K562 (cell line): Measurements from ENCODE around the gene ULK1. TPM values are rescaled to one million over a fixed set of nuclear protein-coding genes. Genes with fewer than 3 reads are reported as not detected.

Experiments used
- ATAC-seq: fragments of 200-7000 bp; cut with Tn5 transposase; 3 replicates; pipeline ENCODE4 v1.9.1; 2020; ENCODE audit warnings: moderate library complexity
- BruUV-seq: library from RNA; stranded (reverse); fragments of 400-500 nt; replicated peaks from 2 replicates; lab custom pipeline; 2021; lab: Mats Ljungman, UMichigan
- CTCF ChIA-PET: fragments of 300-600 bp; formaldehyde crosslinking; extraction: SDS; loops from one replicate; lab custom pipeline; 2021; ENCODE audit warnings: low intra/inter-chr PET ratio; lab: Yijun Ruan, JAX
- POLR2A ChIA-PET: fragments of 300-600, 350-650 bp; sonication (Branson Sonifier 250); formaldehyde crosslinking; extraction: SDS; loops from one replicate; lab custom pipeline; 2021; ENCODE audit warnings: antibody characterized with exemption, inconsistent platforms; lab: Yijun Ruan, JAX
- DNase-seq, 4 experiments: peaks; one replicate each; pipeline versions ENCODE4 v3.0.0 to v3.0.0-alpha.2; 2011 to 2018; ENCODE audit warnings: low spot score in 3 of 4, mixed read lengths in 3 of 4; ENCODE audit errors: extremely low read depth in 1 of 4
- FAIRE-seq: peaks from 2 replicates; lab custom pipeline; 2011; peaks lifted over from hg19 to GRCh38; lab: Jason Lieb, UNC
- H2AFZ ChIP-seq: 2 replicates; pipeline ENCODE4 v1.6.0; 2011; ENCODE audit warnings: low read depth, low read length, control low read depth, inconsistent platforms
- H3K27ac ChIP-seq: fragments of 200-600 bp; 3 replicates; pipeline ENCODE4 v1.8.0; 2011; ENCODE audit warnings: low read depth, mild to moderate bottlenecking, control low read depth, inconsistent platforms, low read length, moderate library complexity, mixed read lengths; ENCODE audit errors: extremely low read depth
- H3K27me3 ChIP-seq, 2 experiments: fragments of 300-600 bp in 1 of 2; 2 replicates in 1 of 2; 3 replicates in 1 of 2; pipeline versions ENCODE4 v1.6.0 to v1.8.0; 2011; ENCODE audit warnings: inconsistent platforms in 2 of 2, low read length in 2 of 2, mild to moderate bottlenecking in 1 of 2, mixed read lengths in 1 of 2, moderate library complexity in 1 of 2; ENCODE audit not compliant: control insufficient read depth in 2 of 2, insufficient read depth in 2 of 2
- H3K36me3 ChIP-seq: fragments of 300-600 bp; 3 replicates; pipeline ENCODE4 v1.8.0; 2011; ENCODE audit warnings: mild to moderate bottlenecking, low read length, inconsistent platforms; ENCODE audit not compliant: control insufficient read depth, insufficient read depth
- H3K4me1 ChIP-seq, 2 experiments: fragments of 200-600 bp in 1 of 2; replicated peaks in 1 of 2; 2 replicates in 1 of 2; 3 replicates in 1 of 2; pipeline versions ENCODE4 v1.5.1 to v1.8.0; 2011; ENCODE audit warnings: inconsistent platforms in 2 of 2, low read length in 2 of 2, mild to moderate bottlenecking in 1 of 2, mixed read lengths in 1 of 2, moderate library complexity in 1 of 2; ENCODE audit not compliant: control insufficient read depth in 2 of 2, insufficient read depth in 2 of 2
- H3K4me2 ChIP-seq: 2 replicates; pipeline ENCODE4 v1.6.1; 2011; ENCODE audit warnings: low read length, control low read depth, inconsistent platforms, mixed read lengths; ENCODE audit not compliant: insufficient read depth
- H3K4me3 ChIP-seq: fragments of 200-600 bp; sonication (generic), shearing (Covaris generic); 2 replicates; pipeline ENCODE4 v1.5.1; 2016; ENCODE audit warnings: control low read depth, inconsistent platforms
- H3K79me2 ChIP-seq: fragments of 200-600 bp; 3 replicates; pipeline ENCODE4 v1.8.0; 2011; ENCODE audit warnings: low read length, inconsistent platforms; ENCODE audit not compliant: control insufficient read depth, insufficient read depth
- H3K9ac ChIP-seq, 2 experiments: 2 replicates each; pipeline versions ENCODE4 v1.6.0 to v1.6.1; 2011; ENCODE audit warnings: low read depth in 2 of 2, low read length in 2 of 2, control low read depth in 1 of 2, inconsistent platforms in 1 of 2, mild to moderate bottlenecking in 1 of 2, mixed read lengths in 1 of 2; ENCODE audit not compliant: insufficient read depth in 1 of 2
- H3K9me1 ChIP-seq: one replicate; pipeline ENCODE4 v1.6.0; 2011; ENCODE audit warnings: inconsistent platforms, mild to moderate bottlenecking, low read length, moderate library complexity; ENCODE audit not compliant: control insufficient read depth, insufficient read depth
- H3K9me3 ChIP-seq: replicated peaks from 2 replicates; pipeline ENCODE4 v1.5.1; 2011; ENCODE audit warnings: low read depth, low read length, inconsistent platforms; ENCODE audit not compliant: control insufficient read depth, insufficient read depth
- H4K20me1 ChIP-seq: replicated peaks from 2 replicates; pipeline ENCODE4 v1.6.1; 2011; ENCODE audit warnings: low read length, inconsistent platforms, mixed read lengths; ENCODE audit not compliant: control insufficient read depth, insufficient read depth
- BACH1 ChIP-seq: fragments of 200-800 bp; sonication (Bioruptor generic); IDR thresholded peaks from 2 replicates; pipeline ENCODE4 v1.6.1; 2016; ENCODE audit warnings: missing genetic modification characterization, missing compliant biosample characterization
- CHD2 ChIP-seq: IDR thresholded peaks from 2 replicates; pipeline ENCODE4 v1.6.1; 2011; ENCODE audit warnings: low read depth, low read length
- ETV5 ChIP-seq: sonication (generic); formaldehyde crosslinking; IDR thresholded peaks from 2 replicates; pipeline ENCODE4 v1.4.0; 2020; ENCODE audit warnings: low read depth, mild to moderate bottlenecking, missing genetic modification reagents
- KDM5B ChIP-seq: fragments of 200-600 bp; sonication (generic); IDR thresholded peaks from 2 replicates; pipeline ENCODE4 v1.6.1; 2012; ENCODE audit warnings: low read depth, mild to moderate bottlenecking, moderate library complexity, low read length, control low read depth, inconsistent platforms; ENCODE audit not compliant: insufficient replicate concordance
- MTA3 ChIP-seq: fragments of 450-650 bp; formaldehyde crosslinking; IDR thresholded peaks from 2 replicates; pipeline ENCODE4 v1.6.1; 2017; ENCODE audit warnings: mild to moderate bottlenecking, borderline replicate concordance
- NELFE ChIP-seq: IDR thresholded peaks from 2 replicates; pipeline ENCODE4 v1.6.1; 2011; ENCODE audit warnings: mild to moderate bottlenecking; ENCODE audit not compliant: insufficient read depth, insufficient read length
- NONO ChIP-seq, 2 experiments: fragments of 200-400 bp in 1 of 2; fragments of 450-650 bp in 1 of 2; formaldehyde crosslinking in 1 of 2; IDR thresholded peaks; 2 replicates each; pipeline ENCODE4 v1.6.1; 2017; ENCODE audit warnings: low read depth in 2 of 2, mild to moderate bottlenecking in 2 of 2, moderate library complexity in 2 of 2, low read length in 1 of 2
- POLR2A ChIP-seq: fragments of 450-650 bp; conservative IDR thresholded peaks from 2 replicates; pipeline ENCODE4 v1.6.1; 2016
- RHOXF2B ChIP-seq: fragments of 250-450 bp; sonication (Bioruptor Pico); conservative IDR thresholded peaks from 2 replicates; pipeline ENCODE4 v1.5.1; 2021
- RNF2 ChIP-seq: sonication (generic); IDR thresholded peaks from 2 replicates; pipeline ENCODE4 v1.6.1; 2016
- SAP30 ChIP-seq: fragments of 200-600 bp; sonication (generic); IDR thresholded peaks from 2 replicates; pipeline ENCODE4 v1.6.1; 2012; ENCODE audit warnings: borderline replicate concordance, low read depth, mild to moderate bottlenecking, moderate library complexity, low read length, control low read depth, inconsistent platforms; ENCODE audit not compliant: insufficient read depth, poor library complexity, severe bottlenecking
- SRSF1 ChIP-seq: fragments of 200-400 bp; formaldehyde crosslinking; IDR thresholded peaks from 2 replicates; pipeline ENCODE4 v1.6.1; 2017; ENCODE audit warnings: mild to moderate bottlenecking, low read depth, low read length, moderate library complexity
- ZNF175 ChIP-seq: fragments of 200-800 bp; sonication (Bioruptor generic); IDR thresholded peaks from 2 replicates; pipeline ENCODE4 v1.6.1; 2016; ENCODE audit warnings: low read depth, mild to moderate bottlenecking, missing genetic modification characterization, missing compliant biosample characterization
- WGBS: fragments of 100-300 bp; shearing (Covaris generic); methylation state at CpG from one replicate; pipeline ENCODE4 v1.1.6; 2016; ENCODE audit warnings: low coverage, mixed read lengths; ENCODE audit not compliant: insufficient coverage; ENCODE audit errors: missing lambda C conversion rate; 5-methylcytosine and 5-hydroxymethylcytosine counted together
- in situ Hi-C: fragments of 300-500 bp; cut with MboI; formaldehyde crosslinking; loops from 4 replicates; pipeline ENCODE4 v1.15.0; 2018; ENCODE audit warnings: inconsistent platforms, mixed read lengths
- intact Hi-C: fragments of 100-400 bp; cut with micrococcal nuclease; formaldehyde crosslinking; loops from 2 replicates; pipeline ENCODE4 v1.14.2; 2022
- polyA plus RNA-seq, 8 experiments: library from polyadenylated mRNA; depleted of rRNA in 4 of 8; stranded (reverse) in 5 of 8; unstranded in 3 of 8; fragments of >200 nt; fragmentation: Nextera tagmentation in 2 of 8; fragmentation: Illumina TruSeq in 1 of 8; extraction: Ambion mirVana in 2 of 8; extraction: Trizol in 1 of 8; gene quantifications; 2 replicates each; pipeline versions ENCODE4 v1.2.1 to v1.2.3, GENCODE V29; 2011 to 2014; ENCODE audit warnings: inconsistent platforms in 1 of 8, missing spikeins in 1 of 8
- total RNA-seq, 7 experiments: library from RNA; depleted of rRNA in 6 of 7; stranded (reverse); fragments of >200 nt in 6 of 7; fragmentation: Illumina TruSeq in 2 of 7; extraction: Trizol in 2 of 7; gene quantifications; 2 replicates each; pipeline versions ENCODE4 v1.2.1 to v1.2.3, GENCODE V29; 2011 to 2021; ENCODE audit warnings: low replicate concordance in 1 of 7
- TF ChIP-seq, protein P1 (sequence below): fragments of 450-650 bp; IDR thresholded peaks from 2 replicates; pipeline ENCODE4 v1.6.1; 2016; ENCODE audit warnings: low read depth

The ULK1 gene
- total and polyA plus RNA-seq, 9 of the 15 experiments (the other 6 are each of a cell fraction or from before 2014, with no cell fraction given), result 0.15 to 29.4 (median 2.5) TPM

DNA sequence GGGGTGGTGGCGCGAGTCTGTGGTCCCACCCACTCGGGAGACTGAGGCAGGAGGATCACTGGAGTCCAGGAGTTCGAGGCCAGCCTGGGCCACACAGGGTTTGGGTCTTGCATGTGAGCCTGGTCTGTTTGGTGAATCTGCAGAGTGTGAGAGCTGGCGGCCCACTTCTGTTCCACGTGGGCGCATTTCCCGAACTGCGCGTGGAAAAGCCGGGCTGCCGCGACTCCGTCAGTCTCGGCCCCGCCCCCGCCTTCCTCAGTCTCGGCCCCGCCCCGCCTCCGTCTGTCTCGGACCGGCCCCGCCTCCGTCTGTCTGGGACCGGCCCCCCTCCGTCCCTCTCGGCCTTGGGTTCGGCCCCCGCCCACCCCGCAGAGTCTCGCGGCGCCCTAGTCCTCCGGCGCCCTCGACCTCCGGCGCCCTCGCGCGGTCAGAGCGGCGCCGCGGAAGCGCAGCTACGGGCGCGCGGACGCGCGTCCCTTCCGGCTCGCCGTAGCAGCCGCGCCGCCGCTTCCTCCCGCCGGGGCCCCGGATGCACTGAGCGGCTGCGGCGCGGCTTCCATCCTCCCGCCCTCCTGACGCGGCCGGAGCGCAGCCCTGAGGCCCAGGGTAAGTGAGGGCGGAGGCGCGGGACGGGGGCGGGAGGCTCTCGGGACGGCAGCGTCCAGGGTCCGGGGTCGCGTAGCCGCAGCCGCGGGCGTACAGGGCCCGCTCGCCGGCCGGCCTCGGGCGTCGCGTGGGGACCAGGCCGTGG lies 55.2 kb downstream of the ULK1 start, which contains the start of gene EP400:
EP400 (plus strand) TSS at position 512 of the 751 bp plus-strand sequence. CDS start 10,678 bp downstream, outside the sequence.
- CTCF ChIA-PET, result interaction anchor here (0.7 to 1.2 kb wide), 3 partner anchors 21 to 1028 kb away, joined by 3 to 4 read pairs (median 4); partner anchors contain the start of gene PUS1
- POLR2A ChIA-PET, result interaction anchor here (0.5 to 1.4 kb wide), 5 partner anchors 13 to 180 kb away, joined by 3 to 5 read pairs (median 3); no protein-coding TSS in a partner anchor
- peaks cover 14% of the 10 kb centered on the region; the same call in 2 of the 3 replicates for H3K36me3 ChIP-seq
- peaks cover 47% of the 10 kb centered on the region for H3K79me2 ChIP-seq
- H3K27me3 ChIP-seq, result no peaks in the 10 kb centered on the region
- peak within 1 kb of the TSS; percentile 97 to 100 for H3K9ac ChIP-seq
- peak within 1 kb of the TSS; percentile 90 for H3K27ac ChIP-seq
- ATAC-seq (peak; percentile 95), FAIRE-seq (peak; percentile 32), DNase-seq (peak; percentile 96 to 97 (median 97))
- H3K4me3 ChIP-seq, result peak within 1 kb of the TSS; percentile 97
- in situ Hi-C loops, result no loop called here
- H3K9me1 ChIP-seq, result no peaks in the 10 kb centered on the region
- intact Hi-C loops, result loop anchor here (2.0 kb wide), 2 partner anchors 51 to 113 kb away; no protein-coding TSS in a partner anchor
- peaks cover 15 to 44% of the 10 kb centered on the region in 2 experiments for H3K4me1 ChIP-seq
- H3K9me3 ChIP-seq, result no peaks in the 10 kb centered on the region
- peak within 1 kb of the TSS; percentile 97 for H2AFZ ChIP-seq
- WGBS, result 1% methylated on average over 63 of the region's 97 CpGs
- H3K4me2 ChIP-seq, result peak within 1 kb of the TSS; percentile 94
- BruUV-seq, result no TSS peak
- H4K20me1 ChIP-seq, result peaks cover 4% of the 10 kb centered on the region; the same call in 1 of the 2 replicates
- peak; percentile 99 for TF ChIP-seq MTA3
- peak in 1 of 2 experiments; percentile 84; a peak in 3 of 4 replicates for TF ChIP-seq NONO (IDR thresholded peaks at IDR 0.05; ENCODE audit: low read depth in 2 of 2, low read length in 1 of 2)
- TF ChIP-seq RHOXF2B (CRISPR knock-in tag), result no peak
- TF ChIP-seq ETV5 (CRISPR knock-in tag), result peak; percentile 59; the same call in 1 of the 2 replicates
- peak; percentile 90 for TF ChIP-seq CHD2
- peak; percentile 43; the same call in 1 of the 2 replicates for TF ChIP-seq POLR2A
- TF ChIP-seq ZNF175, result no peak
- TF ChIP-seq BACH1 (tag), result no peak
- no peak for TF ChIP-seq NELFE
- TF ChIP-seq, protein P1, sequence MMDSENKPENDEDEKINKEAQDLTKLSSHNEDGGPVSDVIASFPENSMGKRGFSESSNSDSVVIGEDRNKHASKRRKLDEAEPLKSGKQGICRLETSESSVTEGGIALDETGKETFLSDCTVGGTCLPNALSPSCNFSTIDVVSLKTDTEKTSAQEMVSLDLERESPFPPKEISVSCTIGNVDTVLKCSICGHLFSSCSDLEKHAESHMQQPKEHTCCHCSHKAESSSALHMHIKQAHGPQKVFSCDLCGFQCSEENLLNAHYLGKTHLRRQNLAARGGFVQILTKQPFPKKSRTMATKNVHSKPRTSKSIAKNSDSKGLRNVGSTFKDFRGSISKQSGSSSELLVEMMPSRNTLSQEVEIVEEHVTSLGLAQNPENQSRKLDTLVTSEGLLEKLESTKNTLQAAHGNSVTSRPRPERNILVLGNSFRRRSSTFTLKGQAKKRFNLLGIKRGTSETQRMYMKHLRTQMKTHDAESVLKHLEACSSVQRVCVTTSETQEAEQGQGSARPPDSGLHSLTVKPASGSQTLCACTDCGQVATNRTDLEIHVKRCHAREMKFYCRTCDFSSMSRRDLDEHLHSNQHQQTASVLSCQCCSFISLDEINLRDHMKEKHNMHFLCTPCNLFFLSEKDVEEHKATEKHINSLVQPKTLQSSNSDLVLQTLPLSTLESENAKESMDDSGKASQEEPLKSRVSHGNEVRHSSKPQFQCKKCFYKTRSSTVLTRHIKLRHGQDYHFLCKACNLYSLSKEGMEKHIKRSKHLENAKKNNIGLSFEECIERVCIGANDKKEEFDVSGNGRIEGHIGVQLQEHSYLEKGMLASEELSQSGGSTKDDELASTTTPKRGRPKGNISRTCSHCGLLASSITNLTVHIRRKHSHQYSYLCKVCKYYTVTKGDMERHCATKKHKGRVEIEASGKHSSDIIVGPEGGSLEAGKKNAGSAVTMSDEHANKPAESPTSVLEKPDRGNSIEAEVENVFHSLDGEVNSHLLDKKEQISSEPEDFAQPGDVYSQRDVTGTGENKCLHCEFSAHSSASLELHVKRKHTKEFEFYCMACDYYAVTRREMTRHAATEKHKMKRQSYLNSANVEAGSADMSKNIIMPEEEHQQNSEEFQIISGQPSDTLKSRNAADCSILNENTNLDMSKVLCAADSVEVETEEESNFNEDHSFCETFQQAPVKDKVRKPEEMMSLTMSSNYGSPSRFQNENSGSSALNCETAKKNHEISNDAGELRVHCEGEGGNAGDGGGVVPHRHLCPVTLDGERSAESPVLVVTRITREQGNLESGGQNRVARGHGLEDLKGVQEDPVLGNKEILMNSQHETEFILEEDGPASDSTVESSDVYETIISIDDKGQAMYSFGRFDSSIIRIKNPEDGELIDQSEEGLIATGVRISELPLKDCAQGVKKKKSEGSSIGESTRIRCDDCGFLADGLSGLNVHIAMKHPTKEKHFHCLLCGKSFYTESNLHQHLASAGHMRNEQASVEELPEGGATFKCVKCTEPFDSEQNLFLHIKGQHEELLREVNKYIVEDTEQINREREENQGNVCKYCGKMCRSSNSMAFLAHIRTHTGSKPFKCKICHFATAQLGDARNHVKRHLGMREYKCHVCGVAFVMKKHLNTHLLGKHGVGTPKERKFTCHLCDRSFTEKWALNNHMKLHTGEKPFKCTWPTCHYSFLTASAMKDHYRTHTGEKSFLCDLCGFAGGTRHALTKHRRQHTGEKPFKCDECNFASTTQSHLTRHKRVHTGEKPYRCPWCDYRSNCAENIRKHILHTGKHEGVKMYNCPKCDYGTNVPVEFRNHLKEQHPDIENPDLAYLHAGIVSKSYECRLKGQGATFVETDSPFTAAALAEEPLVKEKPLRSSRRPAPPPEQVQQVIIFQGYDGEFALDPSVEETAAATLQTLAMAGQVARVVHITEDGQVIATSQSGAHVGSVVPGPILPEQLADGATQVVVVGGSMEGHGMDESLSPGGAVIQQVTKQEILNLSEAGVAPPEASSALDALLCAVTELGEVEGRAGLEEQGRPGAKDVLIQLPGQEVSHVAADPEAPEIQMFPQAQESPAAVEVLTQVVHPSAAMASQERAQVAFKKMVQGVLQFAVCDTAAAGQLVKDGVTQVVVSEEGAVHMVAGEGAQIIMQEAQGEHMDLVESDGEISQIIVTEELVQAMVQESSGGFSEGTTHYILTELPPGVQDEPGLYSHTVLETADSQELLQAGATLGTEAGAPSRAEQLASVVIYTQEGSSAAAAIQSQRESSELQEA, result peak; percentile 84
- TF ChIP-seq SRSF1, result no peak
- TF ChIP-seq RNF2, result no peak
- TF ChIP-seq SAP30, result peak; percentile 66
- peak; percentile 44 for TF ChIP-seq KDM5B
